SU-DHL-6 (cell line): ENCODE measurements around the gene MBOAT7.

Experiments used
- H2AFZ ChIP-seq: fragments of 200-600 bp; sonication (generic); 2 replicates; pipeline ENCODE4 v1.6.1; 2014; ENCODE audit warnings: low read depth, mild to moderate bottlenecking, moderate library complexity, mixed read lengths, antibody characterized with exemption, low read length; ENCODE audit not compliant: severe bottlenecking
- H3F3A ChIP-seq: fragments of 200-600 bp; shearing (Covaris generic); 2 replicates; pipeline ENCODE4 v1.6.0; 2016; ENCODE audit warnings: antibody characterized with exemption, mild to moderate bottlenecking; ENCODE audit not compliant: insufficient read depth
- H3K27ac ChIP-seq: fragments of 200-600 bp; sonication (generic); 2 replicates; pipeline ENCODE4 v1.5.1; 2016; ENCODE audit warnings: low read depth, mild to moderate bottlenecking, low read length, moderate library complexity, mixed read lengths
- H3K27me3 ChIP-seq: fragments of 200-600 bp; sonication (generic), shearing (Covaris generic); 2 replicates; pipeline ENCODE4 v1.6.0; 2014; ENCODE audit warnings: mild to moderate bottlenecking, low read length
- H3K36me3 ChIP-seq: fragments of 200-600 bp; sonication (generic); 2 replicates; pipeline ENCODE4 v1.6.1; 2014; ENCODE audit warnings: mild to moderate bottlenecking, low read length, mixed read lengths
- H3K4me2 ChIP-seq: fragments of 300-600, 200-600 bp; shearing (Covaris generic), sonication (generic); 2 replicates; pipeline ENCODE4 v1.6.0; 2014; ENCODE audit warnings: low read length, low read depth, mild to moderate bottlenecking; ENCODE audit not compliant: poor library complexity, severe bottlenecking
- H3K4me3 ChIP-seq: fragments of 200-600 bp; sonication (generic); 2 replicates; pipeline ENCODE4 v1.5.1; 2014; ENCODE audit warnings: antibody characterized with exemption, low read length, mild to moderate bottlenecking, mixed read lengths; ENCODE audit not compliant: insufficient read depth, poor library complexity, severe bottlenecking
- H3K79me2 ChIP-seq: fragments of 200-600 bp; sonication (generic); 2 replicates; pipeline ENCODE4 v1.6.1; 2014; ENCODE audit warnings: mild to moderate bottlenecking, low read length, moderate library complexity; ENCODE audit not compliant: insufficient read depth
- H3K9ac ChIP-seq: fragments of 200-600 bp; sonication (generic); 2 replicates; pipeline ENCODE4 v1.7.0; 2014; ENCODE audit warnings: mild to moderate bottlenecking, low read length
- H3K9me2 ChIP-seq: fragments of 200-600 bp; sonication (generic); replicated peaks from 2 replicates; pipeline ENCODE4 v1.6.1; 2014; ENCODE audit warnings: low read length; ENCODE audit not compliant: insufficient read depth
- H3K9me3 ChIP-seq: fragments of 200-600 bp; sonication (generic); 2 replicates; pipeline ENCODE4 v1.6.1; 2014; ENCODE audit warnings: low read length, mixed read lengths; ENCODE audit not compliant: insufficient read depth
- H4K20me1 ChIP-seq: fragments of 200-600 bp; sonication (generic); 2 replicates; pipeline ENCODE4 v1.6.1; 2014; ENCODE audit warnings: low read depth, mild to moderate bottlenecking, antibody characterized with exemption, low read length, moderate library complexity, mixed read lengths
- EZH2phosphoT487 ChIP-seq: fragments of 200-600 bp; sonication (generic), shearing (Covaris generic); conservative IDR thresholded peaks from 2 replicates; pipeline ENCODE4 v1.6.1; 2018; ENCODE audit warnings: mild to moderate bottlenecking, antibody characterized with exemption, low read length, moderate library complexity, mixed read lengths
- TF ChIP-seq, protein P1 (sequence below): fragments of 200-600 bp; sonication (generic); IDR thresholded peaks from one replicate; pipeline ENCODE4 v1.5.1; 2017; ENCODE audit warnings: antibody characterized with exemption, mild to moderate bottlenecking, low read length, moderate library complexity; ENCODE audit not compliant: insufficient read depth, poor library complexity, severe bottlenecking

Gene MBOAT7

DNA sequence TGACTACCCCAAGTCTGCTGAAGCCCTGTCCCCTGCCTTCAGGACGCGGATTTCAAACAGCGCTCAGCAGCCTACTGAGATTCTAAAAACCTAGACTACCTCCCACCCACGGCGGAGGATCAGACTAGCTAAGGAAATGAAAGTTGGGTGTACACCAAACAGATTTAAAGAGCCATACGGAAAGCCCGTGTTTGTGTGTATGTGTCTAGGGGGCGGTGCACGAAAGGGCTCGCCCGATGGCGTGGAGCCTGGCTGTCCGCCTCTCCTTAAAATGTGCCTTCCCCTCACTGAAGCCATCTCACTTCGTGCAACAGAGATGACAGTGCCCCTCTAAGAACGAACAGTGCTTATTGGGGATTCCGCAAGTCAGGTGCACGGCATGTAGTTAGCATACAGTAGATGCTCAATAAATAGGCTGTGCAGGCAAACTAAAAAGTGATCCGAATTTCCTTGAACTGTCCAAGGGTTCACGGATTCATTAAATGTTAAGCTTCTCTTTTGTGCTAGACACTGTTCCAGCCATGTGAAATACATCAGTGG lies 30.5 kb downstream of the MBOAT7 start:
- Histone ChIP-seq H3K9me3 (no peaks in the 10 kb centered on the region), H2AFZ (no peak overlapping the region), H3K9ac (peak overlapping the region; percentile 66), H3K9me2 (no peaks in the 10 kb centered on the region), H3K79me2 (no peaks in the 10 kb centered on the region), H3K27me3 (no peaks in the 10 kb centered on the region), H3K4me2 (peak overlapping the region; percentile 72), H3F3A (peaks cover 22% of the 10 kb centered on the region; the same call in 1 of the 2 replicates), H3K36me3 (no peaks in the 10 kb centered on the region), H4K20me1 (no peaks in the 10 kb centered on the region), H3K4me3 (peak overlapping the region; percentile 78), H3K27ac (peak overlapping the region; percentile 89)
- TF ChIP-seq EZH2phosphoT487: no peak
- TF ChIP-seq, protein P1, sequence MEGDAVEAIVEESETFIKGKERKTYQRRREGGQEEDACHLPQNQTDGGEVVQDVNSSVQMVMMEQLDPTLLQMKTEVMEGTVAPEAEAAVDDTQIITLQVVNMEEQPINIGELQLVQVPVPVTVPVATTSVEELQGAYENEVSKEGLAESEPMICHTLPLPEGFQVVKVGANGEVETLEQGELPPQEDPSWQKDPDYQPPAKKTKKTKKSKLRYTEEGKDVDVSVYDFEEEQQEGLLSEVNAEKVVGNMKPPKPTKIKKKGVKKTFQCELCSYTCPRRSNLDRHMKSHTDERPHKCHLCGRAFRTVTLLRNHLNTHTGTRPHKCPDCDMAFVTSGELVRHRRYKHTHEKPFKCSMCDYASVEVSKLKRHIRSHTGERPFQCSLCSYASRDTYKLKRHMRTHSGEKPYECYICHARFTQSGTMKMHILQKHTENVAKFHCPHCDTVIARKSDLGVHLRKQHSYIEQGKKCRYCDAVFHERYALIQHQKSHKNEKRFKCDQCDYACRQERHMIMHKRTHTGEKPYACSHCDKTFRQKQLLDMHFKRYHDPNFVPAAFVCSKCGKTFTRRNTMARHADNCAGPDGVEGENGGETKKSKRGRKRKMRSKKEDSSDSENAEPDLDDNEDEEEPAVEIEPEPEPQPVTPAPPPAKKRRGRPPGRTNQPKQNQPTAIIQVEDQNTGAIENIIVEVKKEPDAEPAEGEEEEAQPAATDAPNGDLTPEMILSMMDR: no peak

DNA sequence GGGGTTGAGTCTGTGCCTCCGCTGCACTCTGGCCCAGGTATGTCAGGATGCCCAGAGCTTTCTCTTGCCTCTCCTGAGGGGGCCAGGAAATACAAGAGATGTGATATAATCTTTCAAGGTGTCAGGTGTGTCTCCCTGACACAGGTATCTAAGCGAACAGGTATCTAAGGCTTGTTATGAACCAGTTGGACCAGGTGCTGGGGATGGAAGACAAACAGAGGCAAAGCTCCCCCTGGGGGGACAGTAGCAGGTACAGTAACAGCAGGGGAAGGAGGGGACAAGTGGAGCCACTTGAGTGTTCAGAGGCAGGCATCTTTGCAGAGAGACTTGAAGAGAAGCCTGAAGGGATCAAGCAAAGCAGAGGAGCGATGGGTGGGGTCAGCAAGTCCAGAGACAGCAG lies 32.4 kb downstream of the MBOAT7 start:
- H3K4me2 ChIP-seq: no peak overlapping the region
- no peak overlapping the region for H3K27ac ChIP-seq
- H3K9me2 ChIP-seq: no peaks in the 10 kb centered on the region
- TF ChIP-seq, protein P1: no peak
- TF ChIP-seq EZH2phosphoT487: no peak
- H2AFZ ChIP-seq: no peak overlapping the region
- no peaks in the 10 kb centered on the region for H3K27me3 ChIP-seq
- peaks cover 22% of the 10 kb centered on the region; the same call in 1 of the 2 replicates for H3F3A ChIP-seq
- H3K79me2 ChIP-seq: no peaks in the 10 kb centered on the region
- H3K9ac ChIP-seq: no peak overlapping the region
- no peak overlapping the region for H3K4me3 ChIP-seq
- no peaks in the 10 kb centered on the region for H4K20me1 ChIP-seq
- H3K9me3 ChIP-seq: no peaks in the 10 kb centered on the region
- no peaks in the 10 kb centered on the region for H3K36me3 ChIP-seq

DNA sequence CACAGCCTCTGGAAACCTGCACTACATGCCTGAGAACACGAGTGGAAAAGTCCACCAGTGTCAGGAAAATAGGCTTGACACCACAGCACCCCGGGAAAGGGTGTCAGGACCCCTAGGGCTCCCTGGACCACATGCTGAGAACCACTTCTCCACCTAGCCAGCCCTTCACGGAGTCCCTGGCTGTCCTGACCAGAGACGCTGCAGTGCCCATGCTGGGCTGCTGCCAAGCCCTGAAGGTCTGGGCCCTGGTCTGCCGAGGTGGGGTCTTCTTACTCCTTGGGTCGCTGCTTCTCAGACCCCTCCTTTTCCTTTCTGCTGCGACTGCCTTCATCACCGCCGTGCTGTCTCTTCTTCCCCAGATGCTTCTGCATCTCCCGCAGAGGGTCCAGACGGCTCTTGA lies 32.9 kb downstream of the MBOAT7 start:
- TF ChIP-seq, protein P1: no peak
- TF ChIP-seq EZH2phosphoT487: no peak
- no peaks in the 10 kb centered on the region for H3K36me3 ChIP-seq
- H3K4me3 ChIP-seq: no peak overlapping the region
- H3K9ac ChIP-seq: no peak overlapping the region
- H3F3A ChIP-seq: peaks cover 22% of the 10 kb centered on the region; the same call in 1 of the 2 replicates
- H4K20me1 ChIP-seq: no peaks in the 10 kb centered on the region
- H3K4me2 ChIP-seq: no peak overlapping the region
- H3K9me2 ChIP-seq: no peaks in the 10 kb centered on the region
- no peaks in the 10 kb centered on the region for H3K9me3 ChIP-seq
- H2AFZ ChIP-seq: no peak overlapping the region
- no peaks in the 10 kb centered on the region for H3K27me3 ChIP-seq
- no peak overlapping the region for H3K27ac ChIP-seq
- H3K79me2 ChIP-seq: no peaks in the 10 kb centered on the region
